Right lobe of liver (tissue), 4 donors: ENCODE data around the gene CD47.

Source experiments
- CTCF ChIP-seq, 4 donors: fragments of 200-600 bp in 3 of 4; fragments of 450-650 bp in 1 of 4; IDR thresholded peaks; one replicate each; pipeline versions ENCODE4 v1.5.1 to v1.8.0; 2016 to 2022; ENCODE audit warnings: antibody characterized with exemption in 4 of 4, mild to moderate bottlenecking in 2 of 4
- POLR2A ChIP-seq: fragments of 450-650 bp; IDR thresholded peaks from one replicate; pipeline ENCODE4 v1.6.1; 2017; ENCODE audit warnings: antibody characterized with exemption, mild to moderate bottlenecking
- donor health status: DM: no; HTN: no; CAD: no.
- donor health status: DM: no; HTN: no; CAD: no.
- donor health status: DM: no; HTN: yes; CAD: no.

- TF ChIP-seq POLR2A = no peak
- no peak for TF ChIP-seq CTCF (IDR thresholded peaks at IDR 0.05)
Measured at GRCh38 chr3:108102420-108103039, 11.7 kb upstream of the CD47 start.
